ENCODE measurements around the gene FRMD3. TPM values are rescaled to one million over a fixed set of nuclear protein-coding genes. Genes with fewer than 3 reads are reported as not detected.

Gene FRMD3
- total RNA-seq, 2 experiments from 2014 or later = 0.12 TPM; not detected in 1

DNA sequence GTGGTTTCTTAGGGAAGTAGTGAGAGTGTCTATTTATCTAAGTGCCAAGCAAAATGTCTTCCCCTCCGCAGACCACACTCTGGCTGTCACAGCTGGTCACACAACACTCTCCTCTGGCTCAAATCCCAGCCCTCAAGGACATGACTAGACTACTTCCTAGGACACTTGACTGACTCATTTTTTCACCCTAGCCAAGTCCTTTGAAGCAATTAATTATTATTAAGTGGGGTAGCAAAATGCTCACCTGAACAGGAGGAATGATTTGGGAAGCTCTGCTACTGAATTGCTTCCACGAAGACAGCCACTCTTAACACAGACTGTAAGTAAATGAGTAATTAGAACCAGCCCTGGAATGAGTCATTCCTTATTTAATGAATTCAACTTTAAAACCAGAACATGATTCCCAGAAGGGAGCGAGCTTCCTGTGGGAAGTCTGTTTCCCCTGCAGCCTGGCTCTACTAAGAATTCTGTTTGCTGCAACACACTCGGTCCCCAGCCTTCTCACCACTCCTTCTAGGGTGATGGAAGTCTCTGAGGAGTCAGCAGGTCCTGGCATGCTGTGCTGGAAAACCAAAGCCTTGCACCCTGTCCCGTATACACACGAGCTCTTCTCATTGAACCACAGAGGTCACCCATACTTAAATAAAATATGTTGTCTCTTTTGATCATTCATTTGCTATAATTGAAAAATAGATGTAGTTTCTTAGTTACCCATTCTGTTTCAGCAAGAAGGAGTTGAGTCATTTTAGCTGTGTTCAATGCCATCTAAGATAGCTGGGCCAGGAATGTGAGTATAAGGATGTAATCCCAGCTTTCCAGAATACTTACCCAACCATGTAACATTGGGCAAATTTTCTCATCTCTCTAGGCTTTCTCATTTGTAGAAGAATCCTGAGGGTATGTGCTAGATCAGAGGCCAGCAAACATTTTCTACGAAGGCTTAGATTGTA, 256.6 kb downstream of the FRMD3 start:
- no peak overlapping the region for H3K4me3 Mint-ChIP-seq
- peaks cover 3% of the 10 kb centered on the region for H3K9me3 Mint-ChIP-seq
- H3K27ac Mint-ChIP-seq = no peak overlapping the region
- no peaks in the 10 kb centered on the region for H3K4me1 Mint-ChIP-seq (ENCODE audit: low read depth)
- intact Hi-C loops (cut with micrococcal nuclease) = no loop called here
- no peaks in the 10 kb centered on the region for H3K27me3 Mint-ChIP-seq (ENCODE audit: low read depth)
- H3K36me3 Mint-ChIP-seq (ENCODE audit: low read depth) = no peaks in the 10 kb centered on the region
- no peak for DNase-seq
- CTCF ChIA-PET = interaction anchor here (0.6 to 1.3 kb wide), 2 partner anchors 53 to 265 kb away, joined by 4 read pairs; no protein-coding TSS in a partner anchor

DNA sequence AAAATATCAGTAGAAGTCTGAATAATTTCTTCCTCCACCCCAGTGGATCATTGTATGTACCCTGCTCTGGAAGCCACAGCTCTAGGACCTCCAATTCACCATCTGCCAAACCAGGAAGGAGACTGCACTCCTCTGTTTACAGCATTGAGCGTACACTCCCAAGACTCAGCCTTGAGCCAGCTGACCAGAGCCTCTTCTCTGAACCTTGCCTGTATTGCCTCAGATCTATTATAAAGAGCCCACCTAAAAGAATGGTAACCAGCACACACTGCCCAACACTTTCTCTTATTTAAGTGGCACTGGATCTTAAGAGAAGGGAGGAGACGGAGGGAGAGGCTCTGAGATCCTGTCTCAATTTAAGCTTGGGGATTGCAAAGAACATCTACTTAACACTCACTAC, 257.4 kb downstream of the FRMD3 start:
- intact Hi-C loops (cut with micrococcal nuclease) = no loop called here
- CTCF ChIA-PET = interaction anchor here (1.3 kb wide), 1 partner anchor 53 kb away, joined by 4 read pairs; no protein-coding TSS in a partner anchor
- DNase-seq = no peak
- Mint-ChIP-seq H3K4me1 (ENCODE audit: low read depth) (no peaks in the 10 kb centered on the region), H3K36me3 (ENCODE audit: low read depth) (no peaks in the 10 kb centered on the region), H3K27ac (no peak overlapping the region), H3K9me3 (peaks cover 3% of the 10 kb centered on the region), H3K4me3 (no peak overlapping the region), H3K27me3 (ENCODE audit: low read depth) (no peaks in the 10 kb centered on the region)

DNA sequence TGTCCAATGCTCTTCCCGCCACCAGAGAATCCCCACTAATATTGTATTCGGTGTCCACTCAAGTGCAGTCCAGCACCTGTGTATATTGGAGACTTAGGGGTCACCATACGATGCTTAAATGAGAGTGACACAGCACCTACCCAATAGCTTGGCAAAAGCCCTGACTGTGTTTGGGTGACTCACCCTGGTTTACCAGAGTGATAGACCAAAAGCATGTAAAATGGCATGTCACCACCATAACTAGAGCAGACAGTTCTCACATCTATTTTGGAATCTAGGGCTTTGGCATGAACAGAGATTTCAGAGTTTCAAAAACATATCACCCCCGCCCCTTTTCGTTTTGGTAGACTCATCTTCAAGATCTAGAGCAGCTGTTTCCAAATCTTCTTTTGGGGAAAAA, 257.9 kb downstream of the FRMD3 start:
- Mint-ChIP-seq H3K4me3 (no peak overlapping the region), H3K9me3 (peaks cover 3% of the 10 kb centered on the region), H3K27ac (no peak overlapping the region), H3K36me3 (ENCODE audit: low read depth) (no peaks in the 10 kb centered on the region), H3K27me3 (ENCODE audit: low read depth) (no peaks in the 10 kb centered on the region), H3K4me1 (ENCODE audit: low read depth) (no peaks in the 10 kb centered on the region)
- intact Hi-C loops (cut with micrococcal nuclease) = no loop called here
- no peak for DNase-seq
- CTCF ChIA-PET = no interaction called here

DNA sequence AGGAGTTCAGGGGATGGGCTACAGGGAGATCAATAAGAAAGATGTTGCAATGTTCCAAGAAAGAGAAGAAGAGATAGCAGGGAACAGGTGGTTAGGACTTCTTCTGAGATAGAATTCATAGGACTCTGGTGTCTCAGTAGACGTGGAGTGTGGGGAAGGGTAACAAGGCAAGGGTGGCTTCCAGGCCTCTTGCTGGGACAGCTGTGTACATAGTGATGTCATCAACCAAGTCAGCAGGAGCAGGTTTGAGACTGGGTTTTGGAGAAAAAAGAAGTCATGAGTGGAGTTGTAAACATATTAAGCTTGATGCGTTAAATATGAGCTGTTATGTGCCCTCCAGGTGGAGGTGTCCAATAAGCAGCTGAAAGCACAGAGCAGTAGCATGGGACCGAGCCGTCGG, 263.4 kb downstream of the FRMD3 start:
- no peaks in the 10 kb centered on the region for H3K36me3 Mint-ChIP-seq (ENCODE audit: low read depth)

DNA sequence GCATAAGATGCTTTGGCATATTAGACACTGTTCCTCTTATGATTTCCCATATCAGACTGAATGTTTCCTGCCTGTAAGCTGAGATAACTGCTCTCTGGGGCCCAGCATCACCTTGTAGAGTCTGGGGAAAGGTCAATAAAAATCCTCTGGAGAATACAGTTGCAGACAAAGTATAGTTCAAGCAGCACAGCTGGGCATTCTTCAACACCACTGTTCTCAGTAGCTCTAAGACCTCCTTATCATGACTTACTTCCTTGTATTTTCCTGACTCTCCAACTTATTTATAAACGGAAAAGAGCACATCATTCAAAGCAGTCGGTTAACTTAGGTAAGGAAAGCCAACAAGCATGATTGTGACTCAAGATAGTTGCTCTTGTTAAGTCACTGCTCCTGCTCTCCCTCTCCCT, 266.5 kb downstream of the FRMD3 start:
- Mint-ChIP-seq H3K4me3 (no peak overlapping the region), H3K36me3 (ENCODE audit: low read depth) (no peaks in the 10 kb centered on the region), H3K9me3 (no peaks in the 10 kb centered on the region), H3K27me3 (ENCODE audit: low read depth) (no peaks in the 10 kb centered on the region), H3K27ac (no peak overlapping the region), H3K4me1 (ENCODE audit: low read depth) (no peaks in the 10 kb centered on the region)
- intact Hi-C loops (cut with micrococcal nuclease) = no loop called here
- CTCF ChIA-PET = no interaction called here
- no peak for DNase-seq

More for the DNA sequence above, 263.4 kb downstream of the FRMD3 start:
- Mint-ChIP-seq H3K27ac (no peak overlapping the region), H3K4me1 (ENCODE audit: low read depth) (no peaks in the 10 kb centered on the region), H3K27me3 (ENCODE audit: low read depth) (no peaks in the 10 kb centered on the region), H3K9me3 (peaks cover 3% of the 10 kb centered on the region), H3K4me3 (no peak overlapping the region)
- intact Hi-C loops (cut with micrococcal nuclease) = no loop called here
- DNase-seq = no peak
- CTCF ChIA-PET = no interaction called here

DNA sequence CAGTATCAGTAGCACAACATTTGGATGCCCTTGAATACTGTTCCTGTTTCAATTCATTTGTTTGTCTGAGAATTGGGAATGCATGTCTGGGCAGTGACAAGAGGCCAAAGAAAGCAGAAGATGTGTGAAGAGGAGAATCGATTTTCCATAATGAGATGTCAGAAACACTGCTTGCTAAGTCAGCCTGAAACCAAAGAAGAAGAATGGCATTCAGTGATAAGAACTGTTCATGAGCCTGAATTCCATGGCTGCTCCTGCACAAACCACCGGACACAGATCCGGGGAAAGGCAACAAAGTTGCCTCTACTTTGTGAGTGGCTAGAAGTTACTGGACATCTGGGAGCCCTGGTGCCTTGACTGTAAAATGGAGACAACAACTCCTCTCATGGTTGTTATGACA, 268.1 kb downstream of the FRMD3 start:
- Mint-ChIP-seq H3K4me3 (no peak overlapping the region), H3K27ac (no peak overlapping the region), H3K36me3 (ENCODE audit: low read depth) (no peaks in the 10 kb centered on the region), H3K9me3 (no peaks in the 10 kb centered on the region), H3K4me1 (ENCODE audit: low read depth) (no peaks in the 10 kb centered on the region), H3K27me3 (ENCODE audit: low read depth) (no peaks in the 10 kb centered on the region)
- CTCF ChIA-PET = interaction anchor here (0.6 kb wide), 1 partner anchor 1516 kb away, joined by 3 read pairs; no protein-coding TSS in a partner anchor
- no peak for DNase-seq
- intact Hi-C loops (cut with micrococcal nuclease) = no loop called here

DNA sequence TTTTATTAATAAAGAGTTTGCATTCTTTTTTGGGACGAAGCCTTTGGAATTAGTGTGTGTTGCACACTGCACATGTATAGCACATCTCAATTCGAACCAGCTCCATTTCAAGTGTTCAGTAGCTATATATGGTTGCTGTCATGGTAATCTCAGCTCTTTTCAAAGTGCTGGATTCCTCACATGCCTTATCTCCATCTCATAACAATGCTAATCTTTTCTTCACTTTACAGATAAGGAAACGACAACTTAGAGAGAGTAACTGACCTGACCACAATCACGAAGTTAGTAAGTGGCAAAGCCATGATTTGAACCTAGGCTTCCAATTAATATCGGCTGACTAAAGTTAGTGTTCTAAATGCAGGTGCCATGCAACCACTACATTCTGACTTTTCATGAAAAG, 270.5 kb downstream of the FRMD3 start:
- intact Hi-C loops (cut with micrococcal nuclease) = no loop called here
- H3K4me1 Mint-ChIP-seq (ENCODE audit: low read depth) = no peaks in the 10 kb centered on the region
- H3K9me3 Mint-ChIP-seq = no peaks in the 10 kb centered on the region

DNA sequence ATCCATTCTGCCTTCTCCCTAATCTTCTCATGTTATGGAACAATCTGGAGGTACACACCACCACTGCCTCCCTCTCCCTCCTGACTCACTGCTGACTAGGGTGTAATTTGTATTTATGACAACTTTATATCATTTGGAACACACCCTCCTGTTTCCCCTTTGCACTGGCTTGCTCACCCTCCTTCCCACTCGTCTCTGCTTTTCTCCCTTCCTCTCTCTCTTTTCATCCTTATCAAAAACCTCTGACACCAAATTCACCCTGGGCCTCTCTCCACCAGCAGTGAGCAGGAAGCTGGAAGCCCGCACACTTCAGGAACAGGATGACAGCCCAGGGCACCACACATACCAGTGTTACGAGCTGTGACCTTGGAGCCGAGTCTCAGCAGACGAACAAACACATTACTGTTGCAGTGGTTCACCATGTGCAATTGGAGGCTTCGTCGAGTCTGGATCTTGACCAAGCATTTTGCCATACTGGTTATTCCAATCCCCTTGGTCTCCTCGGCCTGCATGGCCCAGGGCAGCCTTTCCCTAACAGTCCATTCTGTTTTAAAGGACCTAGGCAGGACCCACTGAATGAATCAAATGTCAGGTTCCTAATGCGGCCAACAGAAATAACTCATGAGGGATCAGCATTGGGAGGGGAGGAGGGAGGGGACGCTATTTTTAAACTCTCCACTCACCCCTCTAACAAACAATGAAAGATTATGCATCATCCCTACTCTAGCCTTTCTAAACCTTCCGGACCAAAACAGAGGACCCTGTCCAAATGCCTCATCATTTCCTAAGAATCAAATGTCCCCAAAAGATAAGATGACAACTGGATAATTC, 271.3 kb downstream of the FRMD3 start:
- no peaks in the 10 kb centered on the region for H3K4me1 Mint-ChIP-seq (ENCODE audit: low read depth)
- H3K36me3 Mint-ChIP-seq (ENCODE audit: low read depth) = no peaks in the 10 kb centered on the region
- H3K27me3 Mint-ChIP-seq (ENCODE audit: low read depth) = no peaks in the 10 kb centered on the region
- H3K27ac Mint-ChIP-seq = no peak overlapping the region
- no peak overlapping the region for H3K4me3 Mint-ChIP-seq
- H3K9me3 Mint-ChIP-seq = no peaks in the 10 kb centered on the region
- intact Hi-C loops (cut with micrococcal nuclease) = no loop called here
- no peak for DNase-seq
- CTCF ChIA-PET = interaction anchor here (0.6 kb wide), 1 partner anchor 30 kb away, joined by 3 read pairs; no protein-coding TSS in a partner anchor

More for the DNA sequence above, 270.5 kb downstream of the FRMD3 start:
- Mint-ChIP-seq H3K27me3 (ENCODE audit: low read depth) (no peaks in the 10 kb centered on the region), H3K36me3 (ENCODE audit: low read depth) (no peaks in the 10 kb centered on the region), H3K27ac (no peak overlapping the region), H3K4me3 (no peak overlapping the region)
- no peak for DNase-seq
- CTCF ChIA-PET = interaction anchor here (0.7 kb wide), 1 partner anchor 851 kb away, joined by 3 read pairs; no protein-coding TSS in a partner anchor

DNA sequence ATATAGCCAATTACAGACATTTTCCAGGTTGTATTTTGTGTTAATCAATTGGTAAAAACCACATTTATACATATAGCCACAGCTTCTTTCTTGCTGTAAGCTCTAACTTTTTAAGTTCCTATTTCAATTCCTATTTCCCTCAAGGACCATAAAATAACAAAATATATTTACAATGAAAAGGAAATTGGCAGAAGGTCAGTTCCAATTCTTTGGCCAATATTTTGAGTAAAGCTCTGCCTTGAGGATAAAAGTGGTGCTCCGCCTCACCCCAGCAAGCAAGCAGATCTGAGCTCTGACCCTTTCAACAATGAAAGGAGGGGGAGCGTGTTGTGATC, 271.9 kb downstream of the FRMD3 start:
- DNase-seq = no peak
- no peaks in the 10 kb centered on the region for H3K27me3 Mint-ChIP-seq (ENCODE audit: low read depth)
- H3K27ac Mint-ChIP-seq = no peak overlapping the region
- no peaks in the 10 kb centered on the region for H3K9me3 Mint-ChIP-seq
- no peaks in the 10 kb centered on the region for H3K4me1 Mint-ChIP-seq (ENCODE audit: low read depth)
- intact Hi-C loops (cut with micrococcal nuclease) = no loop called here
- no peak overlapping the region for H3K4me3 Mint-ChIP-seq
- H3K36me3 Mint-ChIP-seq (ENCODE audit: low read depth) = no peaks in the 10 kb centered on the region
- CTCF ChIA-PET = interaction anchor here (0.6 kb wide), 1 partner anchor 30 kb away, joined by 3 read pairs; no protein-coding TSS in a partner anchor

DNA sequence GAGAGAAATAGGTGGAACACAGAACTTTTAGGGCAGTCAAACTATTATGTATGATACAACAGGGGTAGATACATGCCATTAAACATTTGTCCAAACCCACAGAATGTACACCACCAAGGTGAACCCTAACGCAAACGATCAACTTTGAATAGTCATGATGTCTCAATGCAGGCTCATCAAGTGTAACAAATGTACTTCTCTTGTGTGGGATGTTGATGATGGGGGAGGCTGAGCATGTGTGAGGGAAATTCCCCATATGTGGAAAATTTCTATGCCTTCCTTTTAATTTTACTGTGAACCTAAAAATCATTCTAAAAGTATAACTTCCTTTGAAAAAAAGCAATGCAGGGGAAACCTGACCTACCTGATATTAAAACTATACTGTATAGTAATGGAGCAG, 273.9 kb downstream of the FRMD3 start:
- Mint-ChIP-seq H3K9me3 (no peaks in the 10 kb centered on the region), H3K36me3 (ENCODE audit: low read depth) (no peaks in the 10 kb centered on the region), H3K27me3 (ENCODE audit: low read depth) (no peaks in the 10 kb centered on the region), H3K4me1 (ENCODE audit: low read depth) (no peaks in the 10 kb centered on the region), H3K27ac (no peak overlapping the region), H3K4me3 (no peak overlapping the region)
- CTCF ChIA-PET = no interaction called here
- intact Hi-C loops (cut with micrococcal nuclease) = no loop called here
- no peak for DNase-seq

DNA sequence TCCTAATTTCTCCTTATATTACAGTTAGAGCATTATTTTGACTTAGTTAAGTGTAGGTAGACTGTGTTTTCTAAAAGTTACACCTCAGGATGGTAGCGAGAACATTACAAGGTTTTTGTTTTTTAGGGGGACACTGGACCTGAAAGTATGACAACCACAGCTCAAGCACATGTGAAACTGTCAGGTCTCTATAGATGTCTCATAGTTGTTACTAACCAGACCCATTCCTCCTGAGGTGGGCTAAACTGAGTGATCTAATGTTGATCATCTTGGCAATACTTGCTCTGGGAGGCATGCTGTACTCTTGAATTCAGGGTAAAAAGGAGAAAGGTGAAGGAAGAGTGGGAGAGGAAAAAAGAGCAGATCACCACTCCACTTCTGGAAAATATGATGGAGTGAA, 278.6 kb downstream of the FRMD3 start:
- Mint-ChIP-seq H3K4me3 (no peak overlapping the region), H3K9me3 (peaks cover 6% of the 10 kb centered on the region), H3K4me1 (ENCODE audit: low read depth) (no peaks in the 10 kb centered on the region), H3K36me3 (ENCODE audit: low read depth) (no peaks in the 10 kb centered on the region), H3K27me3 (ENCODE audit: low read depth) (no peaks in the 10 kb centered on the region), H3K27ac (no peak overlapping the region)
- no peak for DNase-seq
- intact Hi-C loops (cut with micrococcal nuclease) = no loop called here
- CTCF ChIA-PET = no interaction called here

DNA sequence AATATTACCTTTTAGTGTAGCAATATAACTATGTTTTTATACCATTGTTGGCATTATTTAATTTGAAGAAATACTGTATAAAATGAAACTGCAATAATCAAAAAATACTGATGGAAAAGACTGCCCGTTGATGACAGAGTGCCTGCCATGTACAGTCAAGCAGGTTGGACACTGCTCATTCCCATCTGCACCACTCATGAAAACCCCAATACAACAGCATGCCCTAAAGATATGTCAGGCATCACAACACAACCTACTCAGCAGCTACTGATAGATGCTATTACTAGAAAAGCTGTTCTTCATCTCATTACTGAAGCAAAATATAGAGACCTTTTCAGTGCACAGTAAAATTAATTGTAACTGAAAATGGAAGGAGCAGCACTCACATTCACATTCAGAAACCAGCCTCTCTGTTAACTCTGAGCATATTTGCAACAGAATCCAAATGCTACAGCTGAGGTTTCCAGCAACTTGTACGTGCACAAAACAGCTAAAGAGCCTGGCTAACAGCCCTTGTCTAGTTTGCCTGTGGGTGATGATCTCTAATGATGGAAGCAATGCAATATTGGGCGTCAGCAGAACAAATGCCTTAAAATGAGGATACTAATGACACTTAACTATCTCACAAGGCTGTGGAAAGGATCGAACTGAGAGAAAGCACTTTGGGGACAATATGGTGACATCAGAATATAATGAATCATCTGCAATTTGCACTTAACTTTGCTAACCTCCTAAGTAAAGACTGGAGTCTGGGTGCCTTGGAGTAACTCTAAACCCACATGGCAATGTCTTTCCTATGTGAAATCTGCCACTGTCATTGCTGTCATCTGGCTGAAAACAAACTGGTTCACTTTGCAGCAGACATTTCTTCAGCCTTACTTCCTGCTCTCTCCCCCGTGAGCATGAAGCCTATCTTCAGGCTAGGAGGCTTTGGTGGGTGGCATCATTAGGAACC, 280.0 kb downstream of the FRMD3 start:
- Mint-ChIP-seq H3K27me3 (ENCODE audit: low read depth) (no peaks in the 10 kb centered on the region), H3K27ac (no peak overlapping the region), H3K4me1 (ENCODE audit: low read depth) (no peaks in the 10 kb centered on the region), H3K36me3 (ENCODE audit: low read depth) (no peaks in the 10 kb centered on the region), H3K9me3 (peaks cover 8% of the 10 kb centered on the region), H3K4me3 (no peak overlapping the region)
- intact Hi-C loops (cut with micrococcal nuclease) = no loop called here
- DNase-seq = no peak
- CTCF ChIA-PET = no interaction called here

All from activated naive CD4-positive, alpha-beta T cell treated with anti-CD3 and anti-CD28 coated beads for 36 hours (primary cell).